Left lobe of liver (tissue), 2 donors: Measurements from ENCODE around the gene TEKTIP1. TPM values are rescaled to one million over a fixed set of nuclear protein-coding genes. Genes with fewer than 3 reads are reported as not detected.
A peak's percentile ranks its signal among the peaks of the same experiment; 100 is the strongest.
"Not testable (repeated sequence)": the region's sequence is repeated elsewhere in the genome, so short reads cannot be mapped to it uniquely, and the experiment has no call there.

Source experiments
- ATAC-seq: fragments of 200-7000 bp; cut with Tn5 transposase; one replicate; pipeline ENCODE4 v1.9.1; 2020; ENCODE audit warnings: mild to moderate bottlenecking, moderate library complexity
- DNase-seq: peaks from one replicate; pipeline ENCODE4 v3.0.0-alpha.2; 2020; ENCODE audit warnings: low spot score
- total RNA-seq: library from RNA; stranded (reverse); gene quantifications from one replicate; pipeline ENCODE4 v1.2.1, GENCODE V29; 2021
- donor health status: DM: no; HTN: no; CAD: no; lungs with moderate emphysema.
- donor health status: DM: no; HTN: yes; CAD: no.

The TEKTIP1 gene
- total RNA-seq, 1 donor from 2014 or later, result 1.9 TPM

DNA sequence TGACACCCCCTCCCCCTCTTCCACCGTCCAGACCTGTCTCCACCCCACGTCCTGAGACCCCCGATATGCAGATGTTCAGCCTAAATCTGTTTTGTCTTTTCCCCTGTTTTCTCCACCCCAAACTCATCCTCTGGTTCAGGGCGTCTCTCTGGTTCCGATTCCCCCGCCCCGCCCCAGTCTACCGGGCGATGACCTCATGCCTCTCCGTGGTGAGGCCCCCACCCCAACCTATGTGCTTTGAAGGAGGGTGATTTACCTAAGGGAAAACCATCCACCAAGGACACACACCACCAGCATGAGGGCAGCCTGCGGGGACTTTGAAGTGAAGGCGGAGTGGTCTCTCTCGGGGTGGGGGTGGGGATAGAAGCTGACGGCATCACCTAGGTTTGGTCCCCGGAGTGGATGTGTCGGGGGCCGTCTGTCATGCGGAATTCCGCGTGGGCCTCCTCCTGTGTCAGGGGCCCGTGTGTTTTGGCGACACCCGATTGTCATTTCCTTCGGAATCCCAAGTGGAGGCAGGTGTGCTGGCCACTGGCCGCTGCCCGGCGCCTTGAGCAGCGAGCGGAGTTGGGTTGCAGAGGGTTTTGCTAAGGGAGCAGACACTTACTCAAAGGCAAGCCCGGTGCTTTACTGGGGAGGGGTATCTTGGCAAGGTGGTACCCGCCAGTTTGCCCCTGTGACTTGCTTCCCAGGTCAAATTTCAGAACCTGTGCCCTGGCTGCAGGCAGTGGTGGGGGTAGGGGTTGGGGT lies 31.4 kb upstream of the TEKTIP1 start:
- ATAC-seq, result peak; percentile 61
- DNase-seq, result peak; percentile 74

DNA sequence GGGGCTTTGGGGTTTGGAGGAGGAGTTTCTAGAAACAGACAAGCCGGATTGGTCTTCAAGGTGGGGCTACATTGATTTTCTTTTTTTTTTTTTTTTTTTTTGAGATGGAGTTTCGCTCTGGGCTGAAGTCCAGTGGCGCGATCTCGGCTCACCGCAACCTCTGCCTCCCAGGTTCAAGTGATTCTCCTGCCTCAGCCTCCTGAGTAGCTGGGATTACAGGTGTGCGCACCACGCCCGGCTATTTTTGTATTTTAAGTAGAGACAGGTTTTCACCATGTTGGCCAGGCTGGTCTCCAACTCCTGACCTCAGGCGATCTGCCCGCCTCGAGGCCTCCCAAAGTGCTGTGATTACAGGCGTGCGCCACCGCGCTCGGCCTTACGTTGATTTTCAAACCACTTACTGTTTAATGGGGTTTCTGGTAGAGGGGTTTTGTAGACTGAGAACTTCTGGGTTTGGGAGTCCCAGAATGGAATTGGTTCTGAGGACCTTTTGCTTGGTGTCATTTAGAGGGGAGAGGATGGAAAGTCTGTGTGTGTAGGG lies 30.8 kb upstream of the TEKTIP1 start:
- DNase-seq, ATAC-seq: not testable (repeated sequence)

DNA sequence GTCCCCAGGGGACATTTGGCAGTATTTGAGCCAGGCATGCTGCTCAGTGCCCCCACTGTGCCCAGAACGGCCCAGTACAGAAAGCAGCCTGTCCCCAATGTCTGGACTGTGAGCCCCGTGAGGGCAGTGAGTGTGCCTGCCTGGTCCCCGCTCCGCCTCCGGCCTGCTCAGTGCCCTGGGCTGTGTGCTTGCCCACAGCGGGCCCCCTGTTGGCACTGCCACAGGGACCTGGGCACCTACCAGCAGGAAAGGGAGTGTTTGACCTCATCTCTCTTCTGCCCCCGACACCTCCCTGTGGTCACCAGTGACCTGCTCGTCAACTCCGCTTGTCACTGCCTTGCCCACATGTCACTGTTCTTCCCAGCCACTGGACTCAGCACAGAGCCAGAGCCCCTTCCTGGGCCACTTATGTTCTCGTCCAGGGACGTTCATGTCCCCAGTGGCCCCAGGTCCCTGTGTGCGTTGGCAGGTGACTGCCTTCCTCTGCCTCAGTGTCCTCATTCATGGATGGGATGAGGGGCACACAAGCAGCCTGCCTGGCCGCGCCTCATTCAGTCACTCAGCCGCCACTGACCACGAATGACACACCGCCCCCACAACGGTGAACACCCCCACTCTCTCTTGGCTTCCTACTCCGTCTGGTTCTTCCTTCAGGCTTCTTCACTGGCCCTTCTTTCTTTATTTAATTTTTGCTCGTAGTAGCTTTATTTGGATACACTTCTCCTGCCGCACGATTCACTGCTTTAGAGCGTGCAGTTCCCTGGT lies 30.0 kb upstream of the TEKTIP1 start:
- peak; percentile 21 for ATAC-seq
- peak; percentile 66 for DNase-seq

GRCh38 chr19:3509566-3509989 lies 29.4 kb upstream of the TEKTIP1 start:
- DNase-seq (no peak), ATAC-seq (no peak)

- DNase-seq (no peak), ATAC-seq (no peak)
Observed at GRCh38 chr19:3510727-3511126, 28.2 kb upstream of the TEKTIP1 start.

DNA sequence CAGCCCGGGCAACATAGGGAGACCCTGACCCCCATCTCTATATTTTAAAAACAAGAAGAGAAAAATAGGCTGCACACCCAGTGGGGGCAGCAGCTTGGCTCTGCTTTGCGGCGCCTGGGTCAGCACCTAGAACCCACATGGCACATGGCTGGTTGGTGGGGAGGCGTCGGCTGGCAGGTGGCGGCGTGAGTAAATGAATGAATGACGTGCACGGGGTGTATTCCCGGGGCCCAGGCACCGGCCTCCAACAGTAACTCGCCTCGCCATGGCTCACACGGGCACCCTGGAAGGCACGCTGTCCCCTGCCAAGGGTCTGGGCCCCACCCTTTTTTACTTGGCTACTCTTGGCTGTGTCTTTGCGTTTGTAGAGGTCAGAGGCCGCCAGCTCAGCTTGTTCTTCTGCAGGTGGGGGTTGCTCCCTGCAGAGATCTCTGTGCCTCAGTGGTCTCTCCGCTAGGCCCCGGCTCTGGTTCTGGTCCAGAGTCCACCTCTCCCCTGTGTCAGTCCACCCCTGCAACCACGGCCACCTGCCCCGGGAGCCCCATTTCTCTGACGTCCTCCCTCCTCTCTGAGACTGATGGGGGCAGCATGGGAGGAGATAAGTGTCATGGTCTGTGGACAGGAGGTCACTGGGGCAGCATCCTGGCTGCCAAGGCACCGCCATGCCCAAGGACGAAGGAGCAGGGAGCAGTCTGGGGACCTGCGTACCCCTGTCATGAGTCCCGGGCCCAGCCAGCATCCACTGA lies 27.3 kb upstream of the TEKTIP1 start:
- ATAC-seq (no peak), DNase-seq (peak; percentile 46)

DNA sequence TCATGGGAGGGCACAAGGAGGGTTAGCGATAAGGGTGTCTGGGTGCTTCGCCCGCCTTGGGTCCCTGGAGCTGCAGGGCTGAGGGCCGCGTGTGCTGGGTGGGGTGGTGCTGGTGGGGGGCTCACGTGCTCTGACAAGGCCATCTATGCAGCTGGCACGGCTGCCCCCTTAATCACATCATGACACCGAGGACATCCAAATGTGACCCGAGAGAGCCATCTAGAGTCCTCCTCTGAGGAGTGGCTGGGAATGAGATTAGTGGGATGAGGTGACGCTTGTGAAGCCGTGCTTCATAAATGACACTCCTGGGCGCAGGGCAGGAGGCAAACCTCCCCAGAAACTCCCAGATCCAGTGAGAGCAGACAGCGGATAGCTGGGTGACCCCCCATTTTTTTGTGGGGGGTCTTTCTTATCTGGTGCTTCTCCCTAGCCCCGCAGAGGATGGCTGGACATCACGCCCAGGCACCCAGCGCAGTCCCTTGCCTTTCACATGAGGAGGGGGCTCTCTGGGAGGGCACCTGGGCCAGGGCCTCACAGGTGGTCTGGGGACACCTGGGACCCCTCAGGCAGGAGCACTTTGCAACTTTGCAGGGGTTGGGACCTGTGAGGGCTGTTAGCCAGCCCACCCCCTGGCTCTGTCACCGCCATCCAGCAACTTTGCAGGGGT lies 26.3 kb upstream of the TEKTIP1 start:
- ATAC-seq (no peak), DNase-seq (no peak)

DNA sequence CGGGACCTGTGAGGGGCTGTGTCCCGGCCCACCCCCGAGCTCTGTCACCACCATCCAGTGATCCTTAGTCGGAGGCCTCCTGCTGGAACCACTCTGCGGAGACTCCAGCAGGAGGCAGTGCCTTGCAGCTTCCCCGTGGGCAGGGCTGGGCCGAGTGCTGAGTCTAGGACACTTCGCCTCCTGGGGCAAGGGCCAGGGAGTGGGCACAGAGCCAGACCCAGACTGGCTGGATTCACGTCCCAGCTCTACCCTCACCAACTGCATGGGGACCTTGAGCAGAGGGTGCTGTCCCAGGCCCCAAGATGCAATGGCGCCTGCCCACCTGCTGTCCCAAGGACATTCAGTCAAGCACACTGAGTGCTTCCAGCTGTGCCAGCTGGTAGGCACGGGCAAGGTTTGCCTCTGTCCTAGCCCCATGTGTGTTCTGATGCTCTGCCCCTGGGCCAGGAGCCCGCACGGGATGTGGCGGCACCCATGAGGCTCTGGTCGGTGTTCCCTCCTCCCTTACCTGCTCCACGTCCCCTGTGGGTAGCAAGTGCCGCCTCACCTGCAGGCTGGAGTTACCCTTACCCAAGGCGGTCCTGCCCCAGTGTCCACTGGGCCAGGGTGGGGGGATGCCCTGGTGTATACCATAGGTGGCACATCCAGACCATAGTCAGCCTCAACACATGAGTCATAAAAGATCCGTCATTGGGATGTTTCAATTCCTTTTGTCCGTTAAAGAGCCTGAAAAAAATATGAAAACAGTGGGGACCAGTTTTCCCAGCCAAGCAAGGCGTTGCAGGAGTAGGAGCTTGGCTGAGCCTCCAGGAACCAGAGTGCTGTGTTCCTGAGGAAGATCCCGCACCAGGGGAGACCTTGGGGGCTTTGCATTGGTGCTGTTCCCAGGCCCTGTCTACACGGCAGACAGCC lies 25.5 kb upstream of the TEKTIP1 start:
- ATAC-seq (peak; percentile 16), DNase-seq (peak; percentile 65)

DNA sequence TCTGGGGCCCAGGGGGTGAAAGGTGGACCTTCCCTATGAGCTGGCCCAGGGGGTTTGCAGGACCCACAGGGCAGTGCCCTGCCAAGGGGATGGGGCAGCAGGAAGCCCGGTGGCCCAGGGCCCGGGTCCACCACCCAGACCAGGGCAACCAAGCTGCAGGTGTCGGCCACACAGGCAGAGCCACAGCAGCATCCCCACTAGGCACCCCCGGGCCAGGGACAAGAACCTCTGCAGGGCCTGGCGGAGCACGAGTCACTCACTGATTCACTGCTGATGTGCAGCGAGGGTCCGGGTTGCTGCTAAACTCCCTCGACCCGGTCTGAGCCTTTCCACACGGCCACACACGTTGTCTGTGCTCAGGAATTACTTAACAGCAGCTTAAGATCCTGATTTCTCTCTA lies 24.0 kb upstream of the TEKTIP1 start:
- DNase-seq (no peak), ATAC-seq (no peak)

GRCh38 chr19:3515891-3516422 lies 23.0 kb upstream of the TEKTIP1 start:
- peak; percentile 3 for ATAC-seq
- no peak for DNase-seq

- DNase-seq (peak; percentile 90), ATAC-seq (peak; percentile 81)
Observed at GRCh38 chr19:3516675-3517207, 22.2 kb upstream of the TEKTIP1 start.

GRCh38 chr19:3517638-3518037 lies 21.3 kb upstream of the TEKTIP1 start:
- ATAC-seq (peak; percentile 31), DNase-seq (no peak)

- ATAC-seq (no peak), DNase-seq (no peak)
Observed at GRCh38 chr19:3518255-3518654, 20.7 kb upstream of the TEKTIP1 start.

- DNase-seq (no peak), ATAC-seq (no peak)
Observed at GRCh38 chr19:3518659-3519058, 20.3 kb upstream of the TEKTIP1 start.

DNA sequence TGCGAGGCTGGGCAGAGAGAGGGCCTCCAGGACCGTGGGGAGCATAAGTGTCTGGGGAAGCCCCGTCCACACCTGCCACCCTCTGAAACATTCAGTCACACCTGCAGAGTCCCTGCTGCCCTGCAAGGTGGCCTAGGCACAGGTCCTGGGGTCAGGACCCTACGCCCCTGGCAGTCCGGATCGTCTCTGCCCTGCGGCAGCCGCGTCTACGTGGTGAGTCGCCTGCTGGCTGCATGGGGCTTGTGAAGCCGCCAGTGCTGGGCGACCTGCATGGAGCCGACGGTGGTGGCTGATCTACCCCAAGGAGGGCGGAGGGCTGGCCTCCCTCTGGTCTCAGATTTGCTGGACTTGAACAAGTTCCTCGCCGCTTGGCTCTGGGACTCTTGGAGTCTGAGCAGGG lies 19.8 kb upstream of the TEKTIP1 start:
- ATAC-seq (no peak), DNase-seq (no peak)

GRCh38 chr19:3520166-3521103 lies 18.5 kb upstream of the TEKTIP1 start:
- ATAC-seq (no peak), DNase-seq (no peak)

DNA sequence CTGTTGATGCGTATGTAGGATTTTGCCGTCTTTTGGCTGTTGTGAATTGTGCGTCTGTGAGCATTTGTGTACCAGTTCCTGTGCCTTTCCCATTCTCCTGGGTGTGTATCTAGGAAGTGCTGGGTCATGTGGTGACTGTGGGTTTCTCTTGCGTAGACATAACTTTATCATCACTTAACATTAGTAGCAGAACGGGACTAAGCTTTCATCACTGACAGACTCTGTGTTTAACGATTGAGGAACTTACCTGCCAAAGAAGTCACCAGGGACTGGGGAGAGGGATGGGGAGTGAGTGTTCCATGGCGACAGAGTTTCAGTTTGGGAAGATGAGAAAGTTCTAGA lies 17.9 kb upstream of the TEKTIP1 start:
- no peak for DNase-seq

More for the DNA sequence above, 17.9 kb upstream of the TEKTIP1 start:
- no peak for ATAC-seq
